HepG2 (cell line): ENCODE data around the gene CACNA2D1. TPM values are rescaled to one million over a fixed set of nuclear protein-coding genes. Genes with fewer than 3 reads are reported as not detected.

Experiments used
- ATAC-seq: fragments of 200-7000 bp; cut with Tn5 transposase; 3 replicates; pipeline ENCODE4 v1.9.1; 2020; ENCODE audit warnings: mild to moderate bottlenecking, moderate library complexity
- BruUV-seq: library from RNA; stranded (reverse); fragments of 400-500 nt; replicated peaks from 2 replicates; lab custom pipeline; 2021; lab: Mats Ljungman, UMichigan
- CTCF ChIA-PET: fragments of 300-600 bp; formaldehyde crosslinking; extraction: SDS; loops from one replicate; lab custom pipeline; 2021; ENCODE audit warnings: low total read pairs, inconsistent platforms, low intra/inter-chr PET ratio; lab: Yijun Ruan, JAX
- POLR2A ChIA-PET: fragments of 350-600 bp; sonication (Branson Sonifier 250); formaldehyde crosslinking; loops from one replicate; lab custom pipeline; 2020; ENCODE audit warnings: antibody characterized with exemption, inconsistent platforms; lab: Yijun Ruan, JAX
- DNase-seq: peaks from one replicate; pipeline ENCODE4 v3.0.0-alpha.2; 2015; ENCODE audit warnings: low spot score
- FAIRE-seq: peaks from 3 replicates; lab custom pipeline; 2011; peaks lifted over from hg19 to GRCh38; lab: Jason Lieb, UNC
- H2AFZ ChIP-seq: one replicate; pipeline ENCODE4 v1.6.1; 2011; ENCODE audit warnings: low read length, inconsistent platforms
- H3K27ac ChIP-seq: fragments of 300-600 bp; 3 replicates; pipeline ENCODE4 v1.8.0; 2011; ENCODE audit warnings: mixed run types, mild to moderate bottlenecking, mixed read lengths, low read length, inconsistent platforms; ENCODE audit not compliant: insufficient read depth; ENCODE audit errors: extremely low read length
- H3K27me3 ChIP-seq, 2 experiments: fragments of 200-600 bp in 1 of 2; 2 replicates in 1 of 2; 3 replicates in 1 of 2; pipeline versions ENCODE4 v1.6.0 to v1.8.0; 2011; ENCODE audit warnings: low read length in 2 of 2, mild to moderate bottlenecking in 2 of 2, moderate library complexity in 2 of 2, inconsistent platforms in 1 of 2; ENCODE audit not compliant: insufficient read depth in 2 of 2, control insufficient read depth in 1 of 2
- H3K36me3 ChIP-seq, 2 experiments: fragments of 200-600 bp in 1 of 2; replicated peaks in 1 of 2; 2 replicates in 1 of 2; 3 replicates in 1 of 2; pipeline versions ENCODE4 v1.5.1 to v1.8.0; 2011; ENCODE audit warnings: low read length in 2 of 2, inconsistent platforms in 1 of 2; ENCODE audit not compliant: insufficient read depth in 2 of 2, control insufficient read depth in 1 of 2
- H3K4me1 ChIP-seq: 2 replicates; pipeline ENCODE4 v1.5.1; 2012; ENCODE audit warnings: low read length, inconsistent platforms; ENCODE audit not compliant: insufficient read depth
- H3K4me2 ChIP-seq: 2 replicates; pipeline ENCODE4 v1.6.0; 2011; ENCODE audit warnings: low read depth, low read length, inconsistent platforms
- H3K4me3 ChIP-seq, 3 experiments: fragments of 200-600 bp in 1 of 3; sonication (generic), shearing (Covaris generic) in 1 of 3; replicated peaks in 1 of 3; 2 replicates each; pipeline ENCODE4 v1.5.1; 2011 to 2016; ENCODE audit warnings: low read length in 3 of 3, inconsistent platforms in 2 of 3, low read depth in 2 of 3, mild to moderate bottlenecking in 2 of 3, control low read depth in 1 of 3, mixed read lengths in 1 of 3; ENCODE audit not compliant: insufficient read depth in 1 of 3
- H3K79me2 ChIP-seq: one replicate; pipeline ENCODE4 v1.6.1; 2011; ENCODE audit warnings: low read length, inconsistent platforms; ENCODE audit not compliant: insufficient read depth
- H3K9ac ChIP-seq: 2 replicates; pipeline ENCODE4 v1.6.0; 2011; ENCODE audit warnings: mild to moderate bottlenecking, low read depth, low read length, inconsistent platforms; ENCODE audit not compliant: insufficient read depth
- H3K9me3 ChIP-seq: 2 replicates; pipeline ENCODE4 v1.5.1; 2012; ENCODE audit warnings: mild to moderate bottlenecking, low read length
- H4K20me1 ChIP-seq: 2 replicates; pipeline ENCODE4 v1.6.0; 2011; ENCODE audit warnings: inconsistent platforms, mild to moderate bottlenecking, low read length, moderate library complexity; ENCODE audit not compliant: insufficient read depth
- ATRX ChIP-seq: sonication (generic); formaldehyde crosslinking; IDR thresholded peaks from 2 replicates; pipeline ENCODE4 v1.4.0; 2020; ENCODE audit warnings: missing genetic modification reagents, borderline replicate concordance
- GATAD2A ChIP-seq: IDR thresholded peaks from 2 replicates; pipeline ENCODE4 v1.6.1; 2016
- HES4 ChIP-seq: sonication (generic); formaldehyde crosslinking; IDR thresholded peaks from 2 replicates; pipeline ENCODE4 v1.9.0; 2021; ENCODE audit warnings: mild to moderate bottlenecking, missing genetic modification reagents, borderline replicate concordance
- HNRNPL ChIP-seq: fragments of 200-400 bp; formaldehyde crosslinking; IDR thresholded peaks from 2 replicates; pipeline ENCODE4 v1.6.1; 2017; ENCODE audit warnings: mild to moderate bottlenecking, low read depth, low read length
- KDM1A ChIP-seq: IDR thresholded peaks from 2 replicates; pipeline ENCODE4 v1.6.1; 2016; ENCODE audit warnings: missing compliant biosample characterization
- KLF15 ChIP-seq: sonication (generic); formaldehyde crosslinking; IDR thresholded peaks from 2 replicates; pipeline ENCODE4 v1.8.1; 2023; ENCODE audit warnings: borderline replicate concordance, mild to moderate bottlenecking, inconsistent platforms, missing genetic modification reagents, mixed read lengths
- NCOA2 ChIP-seq: sonication (generic); formaldehyde crosslinking; IDR thresholded peaks from 2 replicates; pipeline ENCODE4 v1.8.0; 2022; ENCODE audit warnings: inconsistent platforms
- NR2C2 ChIP-seq: sonication (generic); formaldehyde crosslinking; IDR thresholded peaks from 2 replicates; pipeline ENCODE4 v1.4.0; 2020; ENCODE audit warnings: missing genetic modification reagents, mild to moderate bottlenecking, moderate library complexity, borderline replicate concordance
- PRDM4 ChIP-seq: sonication (generic); formaldehyde crosslinking; IDR thresholded peaks from 2 replicates; pipeline ENCODE4 v1.9.0; 2021; ENCODE audit warnings: missing genetic modification reagents, borderline replicate concordance
- ZBTB37 ChIP-seq: sonication (generic); formaldehyde crosslinking; IDR thresholded peaks from 2 replicates; pipeline ENCODE4 v1.4.0; 2020; ENCODE audit warnings: mild to moderate bottlenecking, missing genetic modification reagents
- ZNF407 ChIP-seq: sonication (generic); formaldehyde crosslinking; IDR thresholded peaks from one replicate; pipeline ENCODE4 v1.5.1; 2020; ENCODE audit warnings: mild to moderate bottlenecking, missing genetic modification reagents; ENCODE audit errors: not compliant biosample characterization
- ZNF552 ChIP-seq: sonication (generic); formaldehyde crosslinking; IDR thresholded peaks from 2 replicates; pipeline ENCODE4 v1.9.0; 2022; ENCODE audit warnings: missing genetic modification reagents, mild to moderate bottlenecking, borderline replicate concordance
- WGBS: methylation state at CpG from one replicate; pipeline ENCODE4 v1.1.6; 2017; ENCODE audit warnings: low lambda C conversion rate; 5-methylcytosine and 5-hydroxymethylcytosine counted together
- in situ Hi-C: cut with HindIII; loops from 2 replicates; pipeline ENCODE4 v1.10.0; 2017; ENCODE audit warnings: low pct_unique_long_range_greater_than_20kb; ENCODE audit not compliant: extremely low pct_ligation_motif_present
- intact Hi-C: fragments of 100-400 bp; cut with micrococcal nuclease; formaldehyde crosslinking; loops from one replicate; pipeline ENCODE4 v1.10.0; 2022; ENCODE audit not compliant: unreplicated experiment
- polyA plus RNA-seq, 8 experiments: library from polyadenylated mRNA; depleted of rRNA in 3 of 8; stranded (reverse) in 7 of 8; unstranded in 1 of 8; fragments of >200 nt; fragmentation: Illumina TruSeq in 4 of 8; extraction: Trizol in 4 of 8; gene quantifications; 2 replicates each; pipeline versions ENCODE4 v1.2.1 to v1.2.3, GENCODE V29; 2011 to 2016; ENCODE audit warnings: low read depth in 4 of 8, missing spikeins in 1 of 8, mixed read lengths in 1 of 8; ENCODE audit not compliant: insufficient read depth in 1 of 8
- total RNA-seq, 5 experiments: library from RNA; depleted of rRNA; stranded (reverse); fragments of >200 nt; fragmentation: Illumina TruSeq; extraction: Trizol; gene quantifications; 2 replicates each; pipeline ENCODE4 v1.2.3, GENCODE V29; 2016; ENCODE audit warnings: low read depth in 1 of 5

CACNA2D1 gene
- total and polyA plus RNA-seq, 2 of the 13 experiments (the other 11 are each of a cell fraction or from before 2014, with no cell fraction given), result not detected

GRCh38 chr7:82411732-82412131 lies 31.8 kb downstream of the CACNA2D1 start (continued):
- TF ChIP-seq ZNF552 (CRISPR knock-in tag) (no peak), KLF15 (no peak), NCOA2 (no peak)

- Histone ChIP-seq H2AFZ (no peak overlapping the region), H4K20me1 (no peaks in the 10 kb centered on the region), H3K9me3 (no peaks in the 10 kb centered on the region), H3K9ac (no peak overlapping the region), H3K36me3 (no peaks in the 10 kb centered on the region), H3K27ac (no peak overlapping the region), H3K27me3 (no peaks in the 10 kb centered on the region), H3K4me2 (no peak overlapping the region), H3K4me1 (no peaks in the 10 kb centered on the region), H3K79me2 (no peaks in the 10 kb centered on the region), H3K4me3 (no peak overlapping the region)
- CTCF ChIA-PET, result no interaction called here
- BruUV-seq, result no TSS peak
- in situ Hi-C loops (no loop called here), intact Hi-C loops (no loop called here)
- POLR2A ChIA-PET, result no interaction called here
- WGBS, result 32% methylated on average over 9 of the region's 10 CpGs
- FAIRE-seq (no peak), ATAC-seq (no peak), DNase-seq (no peak)
- no peak for TF ChIP-seq ZNF407
- no peak for TF ChIP-seq HNRNPL
- no peak for TF ChIP-seq ATRX (CRISPR knock-in tag)
- TF ChIP-seq HES4 (CRISPR knock-in tag), result no peak
- TF ChIP-seq GATAD2A (CRISPR knock-in tag), result no peak
- no peak for TF ChIP-seq NR2C2 (CRISPR knock-in tag)
- TF ChIP-seq PRDM4, result no peak
- TF ChIP-seq KDM1A (CRISPR knock-in tag), result no peak
- TF ChIP-seq ZBTB37 (CRISPR knock-in tag), result no peak
Observed at GRCh38 chr7:82410461-82410860, 33.1 kb downstream of the CACNA2D1 start.
